Activated naive CD8-positive, alpha-beta T cell treated with anti-CD3 and anti-CD28 coated beads, Interleukin-2, amount 50 U/mL, for 16 hours (primary cell): ENCODE measurements around the gene GABRR2.
"Not testable (repeated sequence)": the region's sequence is repeated elsewhere in the genome, so short reads cannot be mapped to it uniquely, and the experiment has no call there.

Source experiments
- DNase-seq: peaks from one replicate; pipeline ENCODE4 v3.0.0-alpha.2; 2020; ENCODE audit warnings: low read depth, low spot score

Gene GABRR2

GRCh38 chr6:89258912-89259311 is 56.2 kb downstream of the GABRR2 start:
- no peak for DNase-seq

- no peak for DNase-seq
Observed at GRCh38 chr6:89257781-89258180, 57.3 kb downstream of the GABRR2 start.

GRCh38 chr6:89257346-89257745 is 57.8 kb downstream of the GABRR2 start:
- DNase-seq, result no peak

- DNase-seq, result no peak
Observed at GRCh38 chr6:89255417-89255816, 59.7 kb downstream of the GABRR2 start.

- DNase-seq, result no peak
Observed at GRCh38 chr6:89254569-89254968, 60.5 kb downstream of the GABRR2 start.

- DNase-seq, result no peak
Observed at GRCh38 chr6:89252907-89253306, 62.2 kb downstream of the GABRR2 start.

- no peak for DNase-seq
Observed at GRCh38 chr6:89251976-89252375, 63.1 kb downstream of the GABRR2 start.

GRCh38 chr6:89251170-89251569 is 63.9 kb downstream of the GABRR2 start:
- DNase-seq, result no peak

- no peak for DNase-seq
Observed at GRCh38 chr6:89250239-89250638, 64.9 kb downstream of the GABRR2 start.

GRCh38 chr6:89244241-89244985 is 70.7 kb downstream of the GABRR2 start:
- no peak for DNase-seq

- DNase-seq, result no peak
Observed at GRCh38 chr6:89243331-89243629, 71.8 kb downstream of the GABRR2 start.

GRCh38 chr6:89242574-89243330 is 72.3 kb downstream of the GABRR2 start:
- no peak for DNase-seq

- no peak for DNase-seq
Observed at GRCh38 chr6:89239338-89239737, 75.8 kb downstream of the GABRR2 start.

- DNase-seq, result no peak
Observed at GRCh38 chr6:89237158-89237557, 77.9 kb downstream of the GABRR2 start.

- DNase-seq, result not testable (repeated sequence)
Observed at GRCh38 chr6:89233605-89234004, 81.5 kb downstream of the GABRR2 start.

- DNase-seq, result no peak
Observed at GRCh38 chr6:89222712-89223039, 92.4 kb downstream of the GABRR2 start.

GRCh38 chr6:89221971-89222711 is 93.0 kb downstream of the GABRR2 start:
- no peak for DNase-seq

GRCh38 chr6:89221129-89221528 is 94.0 kb downstream of the GABRR2 start:
- DNase-seq, result no peak

GRCh38 chr6:89217299-89217910 is 97.7 kb downstream of the GABRR2 start, which contains the start of gene GABRR1:
Gene GABRR1, minus strand, starts transcription at chr6:89217358. Its CDS starts 36 bp downstream, at chr6:89217322.
- DNase-seq, result no peak

- no peak for DNase-seq
Observed at GRCh38 chr6:89216411-89216810, 98.7 kb downstream of the GABRR2 start.

- DNase-seq, result no peak
Observed at GRCh38 chr6:89215391-89215790, 99.7 kb downstream of the GABRR2 start.

GRCh38 chr6:89214197-89214596 is 100.9 kb downstream of the GABRR2 start:
- DNase-seq, result no peak
